Keratinocyte (primary cell): ENCODE measurements around the gene ARHGAP4.

Source experiments
- EZH2 ChIP-seq: IDR thresholded peaks from one replicate; pipeline ENCODE4 v1.6.1; 2012; ENCODE audit warnings: inconsistent platforms, mild to moderate bottlenecking, low read length, moderate library complexity
- TF ChIP-seq, protein P1 (sequence below), 3 experiments: IDR thresholded peaks in 1 of 3; conservative IDR thresholded peaks in 1 of 3; optimal IDR thresholded peaks in 1 of 3; 2 replicates in 2 of 3; 3 replicates in 1 of 3; pipeline versions ENCODE3 to v1.5.1; 2011; ENCODE audit warnings: low read length in 3 of 3, mild to moderate bottlenecking in 3 of 3, moderate library complexity in 2 of 3, control low read depth in 1 of 3, inconsistent platforms in 1 of 3; ENCODE audit not compliant: insufficient read depth in 2 of 3; ENCODE audit errors: extremely low read depth in 1 of 3

DNA sequence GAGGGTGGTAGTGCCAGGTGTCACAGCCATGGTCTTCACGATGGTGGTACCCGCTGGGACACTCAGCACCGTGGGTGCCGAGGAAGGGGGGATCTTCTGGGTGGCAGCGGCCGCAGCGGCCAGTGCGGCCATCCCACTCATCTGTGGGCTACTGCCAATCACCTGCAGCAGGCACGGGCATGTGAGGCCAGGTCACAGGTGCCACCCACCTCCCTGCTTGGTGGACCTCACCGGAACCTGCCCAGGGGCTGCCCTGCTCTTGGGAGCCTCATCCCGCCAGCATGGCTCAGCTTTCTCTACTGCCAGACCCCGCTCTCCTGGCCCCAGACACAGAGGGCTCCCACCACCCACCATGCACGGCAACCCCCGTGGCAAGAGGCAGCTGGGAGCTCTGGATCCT is 32.5 kb upstream of the ARHGAP4 start:
- TF ChIP-seq, protein P1, sequence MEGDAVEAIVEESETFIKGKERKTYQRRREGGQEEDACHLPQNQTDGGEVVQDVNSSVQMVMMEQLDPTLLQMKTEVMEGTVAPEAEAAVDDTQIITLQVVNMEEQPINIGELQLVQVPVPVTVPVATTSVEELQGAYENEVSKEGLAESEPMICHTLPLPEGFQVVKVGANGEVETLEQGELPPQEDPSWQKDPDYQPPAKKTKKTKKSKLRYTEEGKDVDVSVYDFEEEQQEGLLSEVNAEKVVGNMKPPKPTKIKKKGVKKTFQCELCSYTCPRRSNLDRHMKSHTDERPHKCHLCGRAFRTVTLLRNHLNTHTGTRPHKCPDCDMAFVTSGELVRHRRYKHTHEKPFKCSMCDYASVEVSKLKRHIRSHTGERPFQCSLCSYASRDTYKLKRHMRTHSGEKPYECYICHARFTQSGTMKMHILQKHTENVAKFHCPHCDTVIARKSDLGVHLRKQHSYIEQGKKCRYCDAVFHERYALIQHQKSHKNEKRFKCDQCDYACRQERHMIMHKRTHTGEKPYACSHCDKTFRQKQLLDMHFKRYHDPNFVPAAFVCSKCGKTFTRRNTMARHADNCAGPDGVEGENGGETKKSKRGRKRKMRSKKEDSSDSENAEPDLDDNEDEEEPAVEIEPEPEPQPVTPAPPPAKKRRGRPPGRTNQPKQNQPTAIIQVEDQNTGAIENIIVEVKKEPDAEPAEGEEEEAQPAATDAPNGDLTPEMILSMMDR (optimal IDR thresholded peaks at IDR 0.05 in 1 of 3, IDR thresholded peaks at IDR 0.05 in 1 of 3, conservative IDR thresholded peaks at IDR 0.05 in 1 of 3; ENCODE audit: extremely low read depth in 1 of 3, insufficient read depth in 2 of 3, low read length in 3 of 3), result no peak
- TF ChIP-seq EZH2, result no peak
